DMS153 treated with DMSO at 0.1 percent for 48 hours (cell line): ENCODE data around the gene IFIH1.
A peak's percentile ranks its signal among the peaks of the same experiment; 100 is the strongest.

Experiments
- DNase-seq: peaks from one replicate; lab custom pipeline; 2025; ENCODE audit not compliant: unreplicated experiment; lab: John Stamatoyannopoulos, UW

Gene IFIH1

GRCh38 chr2:162318328-162319180, at the start of gene IFIH1:
TSS of gene IFIH1 (minus strand) at chr2:162318684. CDS start at chr2:162318307, 377 bp downstream.
- peak; percentile 81 for DNase-seq

DNA sequence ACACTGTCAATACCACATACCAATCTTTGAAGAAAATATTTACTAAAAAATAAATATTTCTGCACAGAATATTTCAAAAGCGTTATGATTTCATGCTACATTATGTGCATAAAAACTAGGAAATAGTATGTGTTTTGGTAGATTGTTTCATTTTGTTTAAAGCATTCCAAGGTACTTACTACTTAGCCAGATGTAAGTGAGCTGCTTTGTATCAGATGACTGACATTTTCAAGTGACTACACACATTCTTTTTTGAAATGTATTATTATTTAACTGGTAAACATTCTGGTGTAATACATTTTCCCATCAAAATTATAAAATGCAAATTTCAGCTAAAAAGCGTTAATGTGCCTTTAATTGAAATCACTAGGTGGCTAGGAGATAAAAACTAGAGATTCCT, 46.9 kb upstream of the IFIH1 start:
- DNase-seq, result no peak

DNA sequence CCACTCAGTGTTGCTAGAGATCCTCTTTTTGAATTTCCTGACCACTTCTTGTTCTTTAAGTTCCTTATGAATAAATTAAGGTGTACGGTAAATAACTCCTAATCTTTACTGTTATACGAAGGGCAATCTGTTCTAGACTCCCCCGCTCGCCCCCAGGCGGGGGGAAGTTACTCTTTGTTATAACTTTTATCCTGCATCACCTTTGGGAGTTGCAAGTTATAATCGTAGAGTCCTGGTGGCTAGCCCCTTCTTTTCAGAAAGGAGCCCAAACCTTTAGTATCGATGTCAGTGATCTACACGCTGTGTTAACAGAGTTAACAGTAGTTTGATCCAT, 26.1 kb upstream of the IFIH1 start:
- DNase-seq, result peak; percentile 22

DNA sequence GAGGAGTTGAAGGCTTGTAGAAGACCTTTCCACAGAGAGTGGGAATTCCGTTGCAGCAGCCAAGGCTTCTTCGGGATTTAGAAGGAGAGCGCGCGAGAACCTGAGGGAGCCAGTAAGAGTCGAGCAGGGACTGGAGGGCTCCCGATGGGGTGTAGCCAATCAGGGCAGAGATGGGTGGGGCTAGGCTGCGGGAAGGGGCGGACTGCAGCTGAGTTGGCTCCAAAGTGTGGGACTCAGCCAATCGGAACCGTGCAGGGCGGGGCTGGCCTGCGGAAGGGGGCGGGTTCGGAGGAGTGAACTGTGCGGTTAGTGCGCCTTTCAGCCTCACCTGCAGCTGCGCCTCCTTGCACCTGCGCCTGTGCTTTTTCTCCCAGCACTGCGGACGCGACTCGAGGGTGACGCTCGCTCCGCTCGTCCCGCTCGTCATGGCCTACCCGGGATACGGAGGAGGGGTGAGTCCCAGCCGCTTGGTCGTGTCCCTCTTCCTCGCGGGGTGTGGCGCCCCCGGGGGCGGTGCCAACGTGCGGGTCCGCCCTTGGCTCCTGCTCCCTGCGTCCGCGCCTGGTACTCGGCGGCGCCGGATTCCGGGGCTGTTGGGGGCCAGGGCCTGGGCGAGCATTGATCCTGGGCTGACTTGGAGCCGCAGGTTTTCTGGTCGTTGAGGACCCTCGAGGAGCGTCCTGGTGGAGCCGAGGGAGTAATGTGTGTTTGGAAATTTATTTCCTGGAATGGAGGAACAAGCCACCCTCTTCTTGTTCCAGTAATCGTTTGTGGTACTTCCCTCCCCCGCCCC, 25.5 kb upstream of the IFIH1 start, which contains the start of gene GCA:
GCA (plus strand) TSS at position 309 of the 793 bp plus-strand sequence; CDS start at position 426, 117 bp downstream.
- peak; percentile 94 for DNase-seq

GRCh38 chr2:162343492-162343823, 25.0 kb upstream of the IFIH1 start:
- no peak for DNase-seq

DNA sequence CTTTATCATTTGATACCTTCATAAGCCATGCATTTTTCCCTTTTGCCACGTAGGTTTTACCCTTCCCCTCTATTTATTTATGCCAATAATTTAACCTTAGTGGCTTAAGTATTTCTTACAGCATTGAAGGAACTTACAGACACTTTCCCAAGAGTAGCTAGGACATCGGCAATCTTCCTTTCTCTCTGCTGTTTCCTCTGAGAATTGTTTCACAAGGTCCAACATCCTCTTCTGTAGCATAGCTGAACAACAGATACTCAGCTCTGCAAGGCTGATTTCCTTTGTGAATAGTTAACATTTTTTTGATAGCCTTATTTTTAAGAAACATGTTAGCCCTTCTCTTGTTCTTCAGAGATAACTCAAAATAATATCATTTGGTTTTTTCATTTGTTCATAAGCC, 24.4 kb upstream of the IFIH1 start:
- no peak for DNase-seq

DNA sequence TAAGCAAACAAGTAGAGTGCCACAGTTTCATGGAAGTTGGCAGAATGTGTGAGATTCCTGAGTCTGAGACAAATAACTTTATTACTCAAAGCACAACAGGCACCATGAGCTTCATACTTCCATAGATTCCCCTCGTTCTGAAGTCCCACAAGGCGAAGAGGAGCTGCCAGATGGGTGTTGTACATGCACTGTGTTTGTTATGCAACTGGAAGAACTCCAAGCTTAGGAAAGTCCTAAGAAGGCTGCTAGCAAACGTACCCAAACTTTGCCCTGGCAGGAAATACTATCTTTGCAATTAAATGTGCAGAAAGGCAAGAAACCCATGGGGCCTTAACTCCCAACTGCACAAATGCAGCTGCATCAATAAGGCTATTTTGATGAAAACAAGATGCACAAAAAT, 23.8 kb upstream of the IFIH1 start:
- no peak for DNase-seq

DNA sequence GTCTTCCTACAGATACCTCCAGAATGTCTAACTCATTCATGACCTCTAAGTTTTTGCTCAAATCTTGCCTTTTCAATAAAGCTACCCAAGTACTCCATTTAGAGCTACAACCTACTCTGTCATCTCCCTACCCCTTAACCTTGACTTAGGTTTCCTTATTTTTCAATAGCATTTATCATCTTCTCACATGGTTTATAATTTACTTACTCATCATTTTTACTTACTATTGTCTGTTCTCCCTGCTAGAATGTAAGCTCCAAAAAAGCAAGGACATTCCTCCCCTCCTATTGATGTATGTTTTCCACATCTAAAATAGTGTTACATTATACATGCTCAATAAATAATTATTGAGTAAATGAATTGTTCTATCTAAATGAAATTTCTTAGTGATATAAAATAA, 22.3 kb upstream of the IFIH1 start:
- DNase-seq, result no peak

- DNase-seq, result no peak
Measured at GRCh38 chr2:162337868-162338267, 19.4 kb upstream of the IFIH1 start.

GRCh38 chr2:162333968-162334367, 15.5 kb upstream of the IFIH1 start:
- DNase-seq, result no peak

DNA sequence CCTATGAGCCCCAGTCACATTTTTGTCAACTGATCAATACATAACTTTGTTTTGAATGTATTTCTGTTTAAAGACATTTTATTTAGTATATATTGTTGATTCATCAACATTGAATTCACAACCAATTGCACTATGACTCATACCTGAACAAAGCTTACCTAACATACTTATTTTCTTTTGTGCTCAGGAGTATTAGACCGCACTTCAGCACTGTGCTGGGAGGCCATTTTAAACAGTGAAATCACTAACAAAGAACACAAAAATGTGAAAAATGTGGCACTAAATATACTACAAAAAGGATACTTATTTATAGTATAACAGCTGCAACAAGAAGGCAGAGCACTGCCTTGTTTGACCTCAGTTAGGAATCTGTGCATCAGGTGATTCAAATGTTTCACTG, 12.4 kb upstream of the IFIH1 start:
- no peak for DNase-seq

- no peak for DNase-seq
Measured at GRCh38 chr2:162328424-162329157, 10.1 kb upstream of the IFIH1 start.

DNA sequence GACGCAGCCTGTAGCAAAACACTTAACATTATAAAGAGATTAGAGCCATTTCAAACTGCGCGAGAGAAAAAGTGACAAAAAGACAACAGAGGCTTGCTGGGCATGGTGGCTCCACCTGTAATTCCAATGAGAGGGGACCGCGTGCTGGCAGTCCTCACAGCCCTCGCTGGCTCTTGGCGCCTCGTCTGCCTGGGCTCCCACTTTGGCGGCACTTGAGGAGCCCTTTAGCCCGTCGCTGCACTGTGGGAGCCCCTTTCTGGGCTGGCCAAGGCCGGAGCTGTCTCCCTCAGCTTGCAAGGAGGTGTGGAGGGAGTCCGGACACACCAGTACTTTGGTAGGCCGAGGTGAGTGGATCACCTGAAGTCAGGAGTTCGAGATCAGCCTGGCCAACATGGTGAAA, 9.3 kb upstream of the IFIH1 start:
- DNase-seq, result no peak

- no peak for DNase-seq
Measured at GRCh38 chr2:162327134-162327769, 8.8 kb upstream of the IFIH1 start.

DNA sequence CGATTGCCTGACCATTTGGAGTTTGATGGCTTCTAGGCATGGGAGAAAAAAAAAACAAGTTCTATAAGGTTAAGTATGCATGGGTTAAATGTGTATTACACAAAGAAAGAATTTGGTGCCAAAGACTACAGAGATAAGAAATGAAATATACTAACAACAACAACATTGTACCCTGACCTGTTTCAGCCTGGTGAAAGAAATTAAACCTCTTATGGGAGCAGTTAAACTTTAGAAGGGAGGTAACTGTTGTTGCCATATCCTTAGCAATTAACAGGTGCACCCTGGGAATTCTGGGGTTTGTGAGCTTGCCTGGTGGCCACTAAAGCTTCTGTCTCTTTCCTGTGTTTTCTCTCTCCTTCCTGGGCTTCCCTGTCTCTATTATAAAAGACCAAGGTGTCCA, 6.5 kb upstream of the IFIH1 start:
- no peak for DNase-seq

- no peak for DNase-seq
Measured at GRCh38 chr2:162320864-162321517, 2.5 kb upstream of the IFIH1 start.

DNA sequence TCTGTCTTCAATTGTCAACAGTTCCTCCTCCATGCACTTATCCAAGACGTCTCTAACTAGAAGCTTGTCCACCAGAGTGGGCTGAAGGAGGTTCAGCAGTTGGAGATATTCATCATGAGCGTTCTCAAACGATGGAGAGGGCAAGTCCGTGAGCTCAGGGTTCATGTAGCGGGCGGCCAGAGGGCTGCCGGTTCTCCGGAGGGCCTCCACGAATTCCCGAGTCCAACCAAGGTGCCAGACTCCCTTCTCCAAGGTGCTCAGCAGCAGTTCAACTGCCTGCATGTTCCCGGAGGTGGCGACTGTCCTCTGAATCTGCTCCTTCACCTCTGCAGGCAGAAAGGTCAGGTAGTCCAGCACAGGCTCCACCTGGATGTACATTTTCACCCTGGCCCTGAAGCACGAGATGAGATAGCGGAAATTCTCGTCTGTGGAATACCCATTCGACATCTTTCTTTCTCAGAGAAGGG, 590 bp downstream of the IFIH1 start:
- peak; percentile 44 for DNase-seq

DNA sequence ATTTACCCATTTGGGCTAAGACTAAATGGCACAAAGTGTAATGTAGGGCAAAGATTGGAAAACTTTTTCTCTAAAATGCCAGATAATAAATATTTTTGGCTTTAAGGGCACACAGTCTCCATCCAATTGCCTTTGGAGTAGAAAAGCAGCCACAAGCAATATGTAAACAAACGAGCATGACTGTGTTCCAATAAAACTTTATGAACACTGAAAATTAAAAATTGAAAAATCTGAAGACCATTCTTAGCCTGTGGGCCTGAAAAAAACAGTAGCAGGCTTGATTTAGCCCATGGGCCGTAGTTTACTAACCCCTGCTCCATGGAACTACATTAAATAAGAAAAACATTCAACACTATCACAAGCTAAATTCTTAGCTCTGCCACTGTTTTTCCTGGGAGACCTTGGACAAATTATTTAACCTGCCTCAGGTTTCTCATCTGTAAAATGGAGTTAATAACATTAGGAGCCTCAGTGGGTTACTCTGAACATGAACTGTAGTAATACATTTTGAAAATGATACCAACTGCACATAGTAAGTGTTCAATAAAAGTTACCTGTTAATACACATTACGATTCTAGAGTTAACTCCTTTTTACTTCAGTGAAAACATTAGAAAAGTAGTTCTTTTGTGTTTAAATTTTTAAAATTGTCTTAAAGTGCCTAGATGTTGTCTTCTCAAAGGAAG, 1.3 kb downstream of the IFIH1 start:
- no peak for DNase-seq

- DNase-seq, result no peak
Measured at GRCh38 chr2:162316590-162316989, 1.9 kb downstream of the IFIH1 start.

GRCh38 chr2:162315938-162316337, 2.5 kb downstream of the IFIH1 start:
- no peak for DNase-seq
